Esophagus muscularis mucosa (tissue), 3 donors: Measurements from ENCODE around the gene DTX3.
"Not testable (repeated sequence)": the region's sequence is repeated elsewhere in the genome, so short reads cannot be mapped to it uniquely, and the experiment has no call there.

Experiments
- EP300 ChIP-seq: sonication (generic); formaldehyde crosslinking; IDR thresholded peaks from one replicate; pipeline ENCODE4 v1.6.1; 2017; ENCODE audit warnings: antibody characterized with exemption
- TF ChIP-seq, protein P1 (sequence below), 3 experiments: fragments of 200-600 bp in 2 of 3; fragments of 450-650 bp in 1 of 3; sonication (generic) in 2 of 3; IDR thresholded peaks; one replicate each; pipeline ENCODE4 v1.5.1; 2017 to 2019; ENCODE audit warnings: antibody characterized with exemption in 3 of 3, mild to moderate bottlenecking in 2 of 3, moderate library complexity in 1 of 3

DNA sequence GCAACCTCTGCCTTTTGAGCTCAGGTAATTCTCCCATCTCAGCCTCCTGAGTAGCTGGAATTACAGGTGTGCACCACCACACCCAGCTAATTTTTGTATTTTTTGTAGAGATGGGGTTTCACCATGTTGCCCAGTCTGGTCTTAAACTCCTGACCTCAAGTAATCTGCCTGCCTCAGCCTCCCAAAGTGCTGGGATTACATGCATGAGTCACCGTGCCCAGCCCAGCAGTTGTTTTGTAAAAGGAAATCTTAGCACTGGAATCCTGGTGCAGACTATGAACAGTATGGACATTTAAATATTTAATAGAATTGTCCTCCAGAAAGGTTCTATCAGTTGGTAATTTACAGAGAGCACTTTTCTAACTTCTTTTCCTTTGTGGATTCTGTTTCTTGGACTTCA lies 43.5 kb upstream of the DTX3 start:
- TF ChIP-seq, protein P1, sequence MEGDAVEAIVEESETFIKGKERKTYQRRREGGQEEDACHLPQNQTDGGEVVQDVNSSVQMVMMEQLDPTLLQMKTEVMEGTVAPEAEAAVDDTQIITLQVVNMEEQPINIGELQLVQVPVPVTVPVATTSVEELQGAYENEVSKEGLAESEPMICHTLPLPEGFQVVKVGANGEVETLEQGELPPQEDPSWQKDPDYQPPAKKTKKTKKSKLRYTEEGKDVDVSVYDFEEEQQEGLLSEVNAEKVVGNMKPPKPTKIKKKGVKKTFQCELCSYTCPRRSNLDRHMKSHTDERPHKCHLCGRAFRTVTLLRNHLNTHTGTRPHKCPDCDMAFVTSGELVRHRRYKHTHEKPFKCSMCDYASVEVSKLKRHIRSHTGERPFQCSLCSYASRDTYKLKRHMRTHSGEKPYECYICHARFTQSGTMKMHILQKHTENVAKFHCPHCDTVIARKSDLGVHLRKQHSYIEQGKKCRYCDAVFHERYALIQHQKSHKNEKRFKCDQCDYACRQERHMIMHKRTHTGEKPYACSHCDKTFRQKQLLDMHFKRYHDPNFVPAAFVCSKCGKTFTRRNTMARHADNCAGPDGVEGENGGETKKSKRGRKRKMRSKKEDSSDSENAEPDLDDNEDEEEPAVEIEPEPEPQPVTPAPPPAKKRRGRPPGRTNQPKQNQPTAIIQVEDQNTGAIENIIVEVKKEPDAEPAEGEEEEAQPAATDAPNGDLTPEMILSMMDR (IDR thresholded peaks at IDR 0.05) = not testable (repeated sequence)
- not testable (repeated sequence) for TF ChIP-seq EP300
